ENCODE measurements around the gene RNF227.
A peak's percentile ranks its signal among the peaks of the same experiment; 100 is the strongest.

RNF227 gene

GRCh38 chr17:7889166-7889955 is 26.7 kb downstream of the RNF227 start:
- DNase-seq (ENCODE audit: low spot score) = peak; percentile 97

GRCh38 chr17:7888184-7888920 is 27.7 kb downstream of the RNF227 start, which contains the start of gene CHD3:
Gene CHD3, plus strand, starts transcription at chr17:7888789. Its CDS starts 212 bp downstream, at chr17:7889001.
- no peak for DNase-seq (ENCODE audit: low spot score)

- DNase-seq (ENCODE audit: low spot score) = peak; percentile 94
Observed at GRCh38 chr17:7887482-7888183, 28.5 kb downstream of the RNF227 start.

- peak; percentile 43 for DNase-seq (ENCODE audit: low spot score)
Observed at GRCh38 chr17:7887038-7887481, 29.0 kb downstream of the RNF227 start.

- DNase-seq (ENCODE audit: low spot score) = no peak
Observed at GRCh38 chr17:7886227-7887037, 29.7 kb downstream of the RNF227 start.

- DNase-seq (ENCODE audit: low spot score) = no peak
Observed at GRCh38 chr17:7885367-7886226, 30.5 kb downstream of the RNF227 start.

GRCh38 chr17:7884581-7885366 is 31.3 kb downstream of the RNF227 start:
- no peak for DNase-seq (ENCODE audit: low spot score)

GRCh38 chr17:7883781-7884386 is 32.2 kb downstream of the RNF227 start:
- no peak for DNase-seq (ENCODE audit: low spot score)

- DNase-seq (ENCODE audit: low spot score) = no peak
Observed at GRCh38 chr17:7882629-7883028, 33.5 kb downstream of the RNF227 start.

- no peak for DNase-seq (ENCODE audit: low spot score)
Observed at GRCh38 chr17:7882068-7882467, 34.0 kb downstream of the RNF227 start.

- DNase-seq (ENCODE audit: low spot score) = no peak
Observed at GRCh38 chr17:7881276-7882054, 34.6 kb downstream of the RNF227 start.

- no peak for DNase-seq (ENCODE audit: low spot score)
Observed at GRCh38 chr17:7880076-7880868, 35.8 kb downstream of the RNF227 start.

- DNase-seq (ENCODE audit: low spot score) = no peak
Observed at GRCh38 chr17:7878234-7878633, 37.9 kb downstream of the RNF227 start.

- DNase-seq (ENCODE audit: low spot score) = no peak
Observed at GRCh38 chr17:7875804-7876370, 40.2 kb downstream of the RNF227 start.

GRCh38 chr17:7873051-7873450 is 43.0 kb downstream of the RNF227 start:
- DNase-seq (ENCODE audit: low spot score) = no peak

- no peak for DNase-seq (ENCODE audit: low spot score)
Observed at GRCh38 chr17:7867881-7868329, 48.2 kb downstream of the RNF227 start.

GRCh38 chr17:7864995-7865650 is 51.0 kb downstream of the RNF227 start:
- no peak for DNase-seq (ENCODE audit: low spot score)
